WI38 (cell line): ENCODE results near the gene EHMT2.

Source experiments
- H3K4me3 ChIP-seq: 2 replicates; pipeline ENCODE4 v1.5.1; 2011; ENCODE audit warnings: low read depth, mild to moderate bottlenecking, control low read depth, low read length
- TF ChIP-seq, protein P1 (sequence below): IDR thresholded peaks from 2 replicates; pipeline ENCODE4 v1.5.1; 2012; ENCODE audit warnings: low read depth, mild to moderate bottlenecking, control low read depth, low read length

The EHMT2 gene

DNA sequence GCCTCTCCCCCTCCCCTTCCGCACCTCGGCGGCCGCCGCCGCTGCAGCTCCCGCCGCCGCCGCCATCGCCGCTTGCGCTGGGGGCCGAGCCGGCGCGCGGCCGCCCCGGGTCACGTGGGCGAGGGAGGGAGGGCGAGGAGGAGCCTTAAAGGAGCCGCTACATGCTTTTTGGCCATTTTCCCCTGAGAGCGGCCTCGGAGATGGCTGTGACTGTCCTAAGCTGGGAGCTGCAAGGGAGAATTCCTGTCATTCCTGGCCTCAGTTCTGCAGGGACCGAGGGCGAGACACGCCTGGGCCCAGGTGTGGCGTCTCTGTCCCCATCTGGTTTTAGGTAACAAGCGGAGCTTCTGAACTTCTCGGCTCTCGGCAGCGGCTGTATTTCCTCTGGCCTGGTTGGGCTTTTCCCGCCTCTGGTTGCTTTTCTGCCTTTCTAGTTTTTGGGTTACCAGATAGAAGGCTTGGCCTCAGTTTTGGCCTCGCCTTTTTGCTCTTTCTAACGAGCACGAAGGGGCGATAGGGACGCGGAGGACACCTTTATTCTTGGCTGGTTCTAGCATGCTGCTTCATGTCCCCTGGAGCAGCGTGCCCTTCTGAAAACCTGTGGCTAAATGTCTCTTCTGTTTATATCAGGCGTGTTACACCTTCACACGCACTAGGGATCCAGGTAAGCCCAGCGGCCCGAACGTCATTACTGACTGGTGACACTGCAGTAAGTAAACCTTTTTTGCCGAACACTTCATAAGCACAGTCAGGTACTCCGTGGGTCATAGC is at the start of gene EHMT2:
Gene EHMT2 (minus strand): TSS at position 87 of the 771 bp plus-strand sequence. CDS start 21 bp downstream, at position 66.
- peak within 1 kb of the TSS; percentile 75 for H3K4me3 ChIP-seq
- TF ChIP-seq, protein P1, sequence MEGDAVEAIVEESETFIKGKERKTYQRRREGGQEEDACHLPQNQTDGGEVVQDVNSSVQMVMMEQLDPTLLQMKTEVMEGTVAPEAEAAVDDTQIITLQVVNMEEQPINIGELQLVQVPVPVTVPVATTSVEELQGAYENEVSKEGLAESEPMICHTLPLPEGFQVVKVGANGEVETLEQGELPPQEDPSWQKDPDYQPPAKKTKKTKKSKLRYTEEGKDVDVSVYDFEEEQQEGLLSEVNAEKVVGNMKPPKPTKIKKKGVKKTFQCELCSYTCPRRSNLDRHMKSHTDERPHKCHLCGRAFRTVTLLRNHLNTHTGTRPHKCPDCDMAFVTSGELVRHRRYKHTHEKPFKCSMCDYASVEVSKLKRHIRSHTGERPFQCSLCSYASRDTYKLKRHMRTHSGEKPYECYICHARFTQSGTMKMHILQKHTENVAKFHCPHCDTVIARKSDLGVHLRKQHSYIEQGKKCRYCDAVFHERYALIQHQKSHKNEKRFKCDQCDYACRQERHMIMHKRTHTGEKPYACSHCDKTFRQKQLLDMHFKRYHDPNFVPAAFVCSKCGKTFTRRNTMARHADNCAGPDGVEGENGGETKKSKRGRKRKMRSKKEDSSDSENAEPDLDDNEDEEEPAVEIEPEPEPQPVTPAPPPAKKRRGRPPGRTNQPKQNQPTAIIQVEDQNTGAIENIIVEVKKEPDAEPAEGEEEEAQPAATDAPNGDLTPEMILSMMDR, result no peak

DNA sequence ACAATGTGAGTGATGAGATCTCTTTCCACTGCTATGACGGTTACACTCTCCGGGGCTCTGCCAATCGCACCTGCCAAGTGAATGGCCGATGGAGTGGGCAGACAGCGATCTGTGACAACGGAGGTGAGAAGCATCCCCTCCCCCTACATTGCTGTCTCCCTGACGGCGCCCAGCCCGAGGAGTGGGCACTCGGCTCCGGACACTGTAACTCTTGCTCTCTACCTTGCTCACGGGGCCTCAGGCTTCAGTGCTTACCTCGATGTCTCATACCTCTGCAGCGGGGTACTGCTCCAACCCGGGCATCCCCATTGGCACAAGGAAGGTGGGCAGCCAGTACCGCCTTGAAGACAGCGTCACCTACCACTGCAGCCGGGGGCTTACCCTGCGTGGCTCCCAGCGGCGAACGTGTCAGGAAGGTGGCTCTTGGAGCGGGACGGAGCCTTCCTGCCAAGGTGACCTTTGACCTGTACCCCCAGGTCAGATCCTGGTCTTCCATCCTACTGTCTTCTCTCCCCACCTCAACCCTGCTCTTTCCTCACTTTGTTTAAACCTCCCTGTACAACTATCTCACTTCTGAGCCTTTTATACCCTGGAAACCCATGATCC is 49.7 kb upstream of the EHMT2 start:
- TF ChIP-seq, protein P1, result no peak
- H3K4me3 ChIP-seq, result no peak overlapping the region

DNA sequence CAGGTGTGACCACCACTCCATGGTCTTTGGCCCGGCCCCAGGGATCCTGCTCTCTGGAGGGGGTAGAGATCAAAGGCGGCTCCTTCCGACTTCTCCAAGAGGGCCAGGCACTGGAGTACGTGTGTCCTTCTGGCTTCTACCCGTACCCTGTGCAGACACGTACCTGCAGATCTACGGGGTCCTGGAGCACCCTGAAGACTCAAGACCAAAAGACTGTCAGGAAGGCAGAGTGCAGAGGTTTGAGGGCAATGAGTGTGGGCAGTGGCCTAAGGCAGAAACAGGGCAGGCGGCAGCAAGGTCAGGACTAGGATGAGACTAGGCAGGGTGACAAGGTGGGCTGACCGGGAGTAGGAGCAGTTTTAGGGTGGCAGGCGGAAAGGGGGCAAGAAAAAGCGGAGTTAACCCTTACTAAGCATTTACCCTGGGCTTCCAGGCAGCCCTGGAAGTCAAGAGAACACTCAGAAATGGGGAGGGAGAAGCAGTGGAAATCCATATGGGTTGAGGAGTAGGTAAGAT is 48.9 kb upstream of the EHMT2 start:
- H3K4me3 ChIP-seq, result no peak overlapping the region
- TF ChIP-seq, protein P1, result no peak

DNA sequence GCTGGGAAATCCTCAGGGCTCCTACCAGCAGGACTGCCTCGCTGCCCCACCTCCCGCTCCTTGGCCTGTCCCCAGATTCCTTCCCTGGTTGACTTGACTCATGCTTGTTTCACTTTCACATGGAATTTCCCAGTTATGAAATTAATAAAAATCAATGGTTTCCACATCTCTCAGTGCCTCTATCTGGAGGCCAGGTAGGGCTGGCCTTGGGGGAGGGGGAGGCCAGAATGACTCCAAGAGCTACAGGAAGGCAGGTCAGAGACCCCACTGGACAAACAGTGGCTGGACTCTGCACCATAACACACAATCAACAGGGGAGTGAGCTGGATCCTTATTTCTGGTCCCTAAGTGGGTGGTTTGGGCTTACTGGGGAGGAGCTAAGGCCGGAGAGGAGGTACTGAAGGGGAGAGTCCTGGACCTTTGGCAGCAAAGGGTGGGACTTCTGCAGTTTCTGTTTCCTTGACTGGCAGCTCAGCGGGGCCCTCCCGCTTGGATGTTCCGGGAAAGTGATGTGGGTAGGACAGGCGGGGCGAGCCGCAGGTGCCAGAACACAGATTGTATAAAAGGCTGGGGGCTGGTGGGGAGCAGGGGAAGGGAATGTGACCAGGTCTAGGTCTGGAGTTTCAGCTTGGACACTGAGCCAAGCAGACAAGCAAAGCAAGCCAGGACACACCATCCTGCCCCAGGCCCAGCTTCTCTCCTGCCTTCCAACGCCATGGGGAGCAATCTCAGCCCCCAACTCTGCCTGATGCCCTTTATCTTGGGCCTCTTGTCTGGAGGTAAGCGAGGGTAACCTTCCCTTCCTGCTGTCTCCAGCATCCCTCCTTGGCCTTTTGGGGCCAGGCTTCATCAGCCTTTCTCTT is 48.2 kb upstream of the EHMT2 start, which contains the start of gene CFB:
Gene CFB (plus strand): TSS at position 589 of the 863 bp plus-strand sequence. CDS start 127 bp downstream, at position 716.
- H3K4me3 ChIP-seq, result no peak within 1 kb of the TSS
- TF ChIP-seq, protein P1, result no peak

- no peak overlapping the region for H3K4me3 ChIP-seq
- TF ChIP-seq, protein P1, result no peak
Measured at GRCh38 chr6:31945154-31945506, 47.6 kb upstream of the EHMT2 start.

DNA sequence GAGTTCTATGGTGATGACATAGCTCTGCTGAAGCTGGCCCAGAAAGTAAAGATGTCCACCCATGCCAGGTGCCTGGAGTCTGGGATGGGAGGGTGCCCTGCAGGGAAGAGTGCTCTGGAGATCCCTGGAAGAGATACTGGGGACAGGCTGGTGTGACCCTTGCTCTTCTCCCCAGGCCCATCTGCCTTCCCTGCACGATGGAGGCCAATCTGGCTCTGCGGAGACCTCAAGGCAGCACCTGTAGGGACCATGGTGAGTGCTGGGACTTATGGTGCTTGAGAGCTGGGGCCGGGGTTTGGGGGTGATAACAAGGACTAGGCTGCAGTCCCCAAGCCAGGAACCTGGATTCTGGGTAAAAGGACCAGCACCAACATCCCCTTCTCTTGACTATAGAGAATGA is 46.2 kb upstream of the EHMT2 start:
- TF ChIP-seq, protein P1, result no peak
- no peak overlapping the region for H3K4me3 ChIP-seq
